Esophagus muscularis mucosa (tissue), 4 donors: ENCODE data around the gene PTPRN2. TPM values are rescaled to one million over a fixed set of nuclear protein-coding genes. Genes with fewer than 3 reads are reported as not detected.

Experiments
- DNase-seq: peaks from one replicate; pipeline ENCODE4 v3.0.0-alpha.2; 2017; ENCODE audit errors: extremely low spot score
- H3K27ac ChIP-seq, 4 donors: fragments of 200-600 bp; sonication (generic); replicated peaks in 1 of 4; 1 replicate in 3 of 4; 2 replicates in 1 of 4; pipeline ENCODE4 v1.5.1; 2016 to 2019; ENCODE audit warnings: mild to moderate bottlenecking in 1 of 4
- H3K27me3 ChIP-seq, 4 donors: fragments of 200-600 bp; sonication (generic); one replicate each; pipeline versions ENCODE4 v1.5.1 to v1.6.0; 2016 to 2019
- H3K36me3 ChIP-seq, 4 donors: fragments of 200-600 bp; sonication (generic); one replicate each; pipeline ENCODE4 v1.5.1; 2016 to 2019
- H3K4me1 ChIP-seq, 4 donors: fragments of 200-600 bp; sonication (generic); one replicate each; pipeline ENCODE4 v1.5.1; 2016 to 2019
- H3K4me3 ChIP-seq, 4 donors: fragments of 200-600 bp; sonication (generic); 1 replicate in 2 of 4; 2 replicates in 2 of 4; pipeline ENCODE4 v1.5.1; 2016 to 2019; ENCODE audit warnings: mild to moderate bottlenecking in 4 of 4, moderate library complexity in 1 of 4
- H3K9me3 ChIP-seq, 4 donors: fragments of 200-600 bp; sonication (generic); 1 replicate in 3 of 4; 2 replicates in 1 of 4; pipeline ENCODE4 v1.5.1; 2016 to 2019
- EP300 ChIP-seq: sonication (generic); formaldehyde crosslinking; IDR thresholded peaks from one replicate; pipeline ENCODE4 v1.6.1; 2017; ENCODE audit warnings: antibody characterized with exemption
- POLR2A ChIP-seq: fragments of 450-650 bp; IDR thresholded peaks from one replicate; pipeline ENCODE4 v1.6.1; 2017; ENCODE audit warnings: antibody characterized with exemption, moderate library complexity, mild to moderate bottlenecking, low read depth
- POLR2AphosphoS5 ChIP-seq, 2 donors: sonication (generic); formaldehyde crosslinking; IDR thresholded peaks; one replicate each; pipeline ENCODE4 v1.6.1; 2017; ENCODE audit warnings: antibody characterized with exemption in 2 of 2
- WGBS: methylation state at CpG from one replicate; pipeline ENCODE4 v1.1.5; 2018; 5-methylcytosine and 5-hydroxymethylcytosine counted together
- intact Hi-C: fragments of 100-400 bp; cut with DNase I; formaldehyde crosslinking; loops from one replicate; pipeline ENCODE4 v1.15.1; 2023
- total RNA-seq, 4 donors: library from RNA; depleted of rRNA; stranded (reverse); fragments of >200 nt; gene quantifications; one replicate each; pipeline versions ENCODE4 v1.1.0 to v1.2.1, GENCODE V29; 2016
- TF ChIP-seq, protein P1 (sequence below), 3 experiments: fragments of 200-600 bp in 2 of 3; fragments of 450-650 bp in 1 of 3; sonication (generic) in 2 of 3; IDR thresholded peaks; one replicate each; pipeline ENCODE4 v1.5.1; 2017 to 2019; ENCODE audit warnings: antibody characterized with exemption in 3 of 3, mild to moderate bottlenecking in 2 of 3, moderate library complexity in 1 of 3

The PTPRN2 gene
- total RNA-seq, 4 donors from 2014 or later: 2.1 to 3.1 (median 3.1) TPM

- TF ChIP-seq POLR2A (no peak), EP300 (no peak), POLR2AphosphoS5 (IDR thresholded peaks at IDR 0.05) (no peak)
- TF ChIP-seq, protein P1, sequence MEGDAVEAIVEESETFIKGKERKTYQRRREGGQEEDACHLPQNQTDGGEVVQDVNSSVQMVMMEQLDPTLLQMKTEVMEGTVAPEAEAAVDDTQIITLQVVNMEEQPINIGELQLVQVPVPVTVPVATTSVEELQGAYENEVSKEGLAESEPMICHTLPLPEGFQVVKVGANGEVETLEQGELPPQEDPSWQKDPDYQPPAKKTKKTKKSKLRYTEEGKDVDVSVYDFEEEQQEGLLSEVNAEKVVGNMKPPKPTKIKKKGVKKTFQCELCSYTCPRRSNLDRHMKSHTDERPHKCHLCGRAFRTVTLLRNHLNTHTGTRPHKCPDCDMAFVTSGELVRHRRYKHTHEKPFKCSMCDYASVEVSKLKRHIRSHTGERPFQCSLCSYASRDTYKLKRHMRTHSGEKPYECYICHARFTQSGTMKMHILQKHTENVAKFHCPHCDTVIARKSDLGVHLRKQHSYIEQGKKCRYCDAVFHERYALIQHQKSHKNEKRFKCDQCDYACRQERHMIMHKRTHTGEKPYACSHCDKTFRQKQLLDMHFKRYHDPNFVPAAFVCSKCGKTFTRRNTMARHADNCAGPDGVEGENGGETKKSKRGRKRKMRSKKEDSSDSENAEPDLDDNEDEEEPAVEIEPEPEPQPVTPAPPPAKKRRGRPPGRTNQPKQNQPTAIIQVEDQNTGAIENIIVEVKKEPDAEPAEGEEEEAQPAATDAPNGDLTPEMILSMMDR (IDR thresholded peaks at IDR 0.05): no peak
- Histone ChIP-seq H3K27me3 (peaks cover 0 to 14% (median 0%) of the 10 kb centered on the region in 4 donors), H3K36me3 (no peaks in the 10 kb centered on the region), H3K4me3 (no peak overlapping the region), H3K27ac (no peak overlapping the region), H3K4me1 (no peaks in the 10 kb centered on the region), H3K9me3 (peaks cover 0 to 8% (median 2%) of the 10 kb centered on the region in 4 donors)
- WGBS: 92% methylated on average over 6 of the region's 9 CpGs
- intact Hi-C loops: no loop called here
- no peak for DNase-seq
Observed at GRCh38 chr7:157991351-157991750, 596.3 kb downstream of the PTPRN2 start.

- H3K36me3 ChIP-seq: no peaks in the 10 kb centered on the region
- no peaks in the 10 kb centered on the region for H3K4me1 ChIP-seq
- TF ChIP-seq EP300 (no peak), POLR2A (no peak), POLR2AphosphoS5 (IDR thresholded peaks at IDR 0.05) (no peak)
- TF ChIP-seq, protein P1 (IDR thresholded peaks at IDR 0.05): no peak
- no peak overlapping the region for H3K4me3 ChIP-seq
- no CpG with 5 or more reads among the region's 9 CpGs for WGBS
- no peak for DNase-seq
- H3K27me3 ChIP-seq: peaks cover 0 to 14% (median 0%) of the 10 kb centered on the region in 4 donors
- intact Hi-C loops: no loop called here
- peaks cover 0 to 5% (median 1%) of the 10 kb centered on the region in 4 donors for H3K9me3 ChIP-seq
- H3K27ac ChIP-seq: no peak overlapping the region
Observed at GRCh38 chr7:157990881-157991250, 596.8 kb downstream of the PTPRN2 start.

DNA sequence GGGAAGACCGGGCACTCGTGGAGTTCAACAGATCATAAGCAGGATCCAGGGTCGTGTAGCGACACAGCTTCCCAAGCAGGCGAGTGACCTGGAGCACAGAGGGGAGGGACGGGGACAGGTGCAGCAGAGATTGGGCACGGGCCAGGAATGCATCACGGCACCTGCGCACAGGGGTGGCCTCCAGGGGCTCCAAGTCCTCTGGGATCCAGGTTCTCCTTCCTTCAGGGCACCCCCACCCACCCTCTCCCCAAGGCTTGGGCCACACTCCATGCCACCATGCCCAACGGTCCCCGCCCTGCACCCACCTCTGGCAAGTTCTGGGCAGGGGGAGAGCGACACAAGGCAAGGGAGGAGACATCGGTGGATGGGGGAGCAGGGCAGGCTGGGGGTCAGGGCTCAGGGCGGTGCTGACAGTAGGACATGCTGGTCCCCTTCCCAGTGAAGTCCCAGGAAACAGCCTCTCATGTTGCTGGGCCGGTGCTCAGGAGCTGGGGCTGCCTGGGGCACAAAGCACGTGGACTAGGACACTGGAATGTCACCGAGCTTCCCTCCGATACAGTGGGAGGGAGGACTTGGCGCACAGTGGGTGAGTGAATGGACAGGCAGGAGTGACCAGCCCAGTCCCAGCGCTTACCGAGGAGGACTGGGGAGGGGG is 597.3 kb downstream of the PTPRN2 start:
- no peak for TF ChIP-seq EP300
- Histone ChIP-seq H3K27me3 (peaks cover 0 to 14% (median 0%) of the 10 kb centered on the region in 4 donors), H3K9me3 (no peaks in the 10 kb centered on the region), H3K4me3 (no peak overlapping the region), H3K4me1 (no peaks in the 10 kb centered on the region), H3K27ac (no peak overlapping the region), H3K36me3 (no peaks in the 10 kb centered on the region)
- intact Hi-C loops: no loop called here
- DNase-seq: no peak
- WGBS: 85% methylated on average over 17 of the region's 21 CpGs

DNA sequence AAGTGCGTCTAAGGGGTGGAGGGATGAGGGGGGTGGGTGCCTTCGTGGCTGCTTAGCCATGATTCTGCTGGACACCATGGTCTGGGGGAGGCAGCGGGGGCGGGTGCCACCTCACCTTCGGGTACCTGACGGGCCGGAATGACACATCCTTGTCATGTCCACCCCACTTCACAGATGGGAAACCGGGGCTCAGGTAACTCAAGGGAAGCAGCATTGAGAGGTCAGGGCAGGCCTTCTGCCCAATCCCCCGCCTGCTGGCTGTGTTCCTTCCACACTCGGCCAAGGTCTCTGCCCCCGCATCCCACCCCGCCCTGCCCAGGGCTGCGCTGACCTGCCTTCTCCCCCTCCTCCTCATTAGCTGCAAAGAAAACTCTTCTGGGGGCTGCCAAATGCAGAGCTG is 598.0 kb downstream of the PTPRN2 start:
- no peak overlapping the region for H3K27ac ChIP-seq
- H3K27me3 ChIP-seq: peaks cover 0 to 17% (median 0%) of the 10 kb centered on the region in 4 donors
- H3K9me3 ChIP-seq: no peaks in the 10 kb centered on the region
- DNase-seq: no peak
- TF ChIP-seq EP300 (no peak), POLR2AphosphoS5 (IDR thresholded peaks at IDR 0.05) (no peak), POLR2A (no peak)
- TF ChIP-seq, protein P1 (IDR thresholded peaks at IDR 0.05): no peak
- 85% methylated on average over 11 of the region's 13 CpGs for WGBS
- no peaks in the 10 kb centered on the region for H3K4me1 ChIP-seq
- intact Hi-C loops: no loop called here
- H3K4me3 ChIP-seq: no peak overlapping the region
- no peaks in the 10 kb centered on the region for H3K36me3 ChIP-seq

GRCh38 chr7:157987906-157988305 is 599.7 kb downstream of the PTPRN2 start:
- TF ChIP-seq POLR2AphosphoS5 (IDR thresholded peaks at IDR 0.05) (no peak), POLR2A (no peak), EP300 (no peak)
- TF ChIP-seq, protein P1 (IDR thresholded peaks at IDR 0.05): no peak
- Histone ChIP-seq H3K9me3 (no peaks in the 10 kb centered on the region), H3K27me3 (peaks cover 0 to 26% (median 0%) of the 10 kb centered on the region in 4 donors), H3K27ac (no peak overlapping the region), H3K4me3 (no peak overlapping the region), H3K36me3 (no peaks in the 10 kb centered on the region), H3K4me1 (no peaks in the 10 kb centered on the region)
- intact Hi-C loops: no loop called here
- no peak for DNase-seq
- 76% methylated on average over 10 of the region's 10 CpGs for WGBS
